Testis (tissue), 2 donors: Measurements from ENCODE around the gene RTN4RL1.

ENCODE experiments used
- POLR2A ChIP-seq: fragments of 450-650 bp; IDR thresholded peaks from one replicate; pipeline ENCODE4 v1.6.1; 2017; ENCODE audit warnings: antibody characterized with exemption, mild to moderate bottlenecking, moderate library complexity
- TF ChIP-seq, protein P1 (sequence below), 3 experiments: fragments of 450-650 bp in 2 of 3; fragments of 200-600 bp in 1 of 3; sonication (generic) in 1 of 3; IDR thresholded peaks; one replicate each; pipeline ENCODE4 v1.5.1; 2016 to 2019; ENCODE audit warnings: antibody characterized with exemption in 3 of 3, mild to moderate bottlenecking in 2 of 3, moderate library complexity in 1 of 3

DNA sequence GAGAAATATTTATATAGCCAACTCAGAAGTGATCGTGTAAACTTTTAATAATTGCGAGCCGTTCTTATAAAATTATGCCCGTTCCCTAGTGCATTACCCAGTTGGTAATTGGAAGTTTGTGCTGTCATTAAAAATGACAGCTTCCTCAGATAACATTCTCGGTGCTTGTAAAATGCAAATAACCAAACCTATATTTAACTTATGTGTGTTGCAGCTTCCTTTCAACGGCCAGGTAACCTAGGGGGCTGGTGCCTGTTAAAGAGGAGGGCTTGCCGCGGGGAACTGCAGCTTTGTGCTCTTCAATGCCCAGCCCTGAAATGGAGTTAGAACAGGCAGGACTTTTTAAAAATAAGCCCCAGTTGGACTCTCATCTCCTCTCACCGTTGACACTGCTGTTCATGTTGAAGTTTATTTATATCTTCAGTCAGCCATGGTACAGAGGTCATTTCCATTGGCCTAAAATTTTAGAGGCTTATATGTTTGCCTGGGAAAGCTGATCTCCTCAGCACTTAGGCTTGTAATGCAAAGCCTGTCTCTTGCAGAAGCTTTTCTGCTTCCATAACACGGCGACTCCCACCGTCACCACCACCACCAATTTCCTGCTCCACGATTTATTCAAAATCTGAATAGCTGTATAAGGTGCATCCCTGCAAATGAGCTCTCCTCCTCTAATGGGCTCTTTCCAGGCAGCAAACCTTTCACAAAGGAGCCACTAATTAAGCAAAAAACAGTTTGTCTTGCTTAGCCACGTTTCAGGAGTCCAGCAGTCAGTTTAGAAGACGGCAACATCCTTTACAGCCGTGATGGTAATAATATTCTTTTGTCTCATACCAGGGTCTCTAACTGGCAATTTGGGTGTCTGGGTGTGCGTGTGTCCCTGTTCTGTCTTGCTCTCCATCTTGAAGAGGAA, 120.6 kb downstream of the RTN4RL1 start:
- TF ChIP-seq, protein P1, sequence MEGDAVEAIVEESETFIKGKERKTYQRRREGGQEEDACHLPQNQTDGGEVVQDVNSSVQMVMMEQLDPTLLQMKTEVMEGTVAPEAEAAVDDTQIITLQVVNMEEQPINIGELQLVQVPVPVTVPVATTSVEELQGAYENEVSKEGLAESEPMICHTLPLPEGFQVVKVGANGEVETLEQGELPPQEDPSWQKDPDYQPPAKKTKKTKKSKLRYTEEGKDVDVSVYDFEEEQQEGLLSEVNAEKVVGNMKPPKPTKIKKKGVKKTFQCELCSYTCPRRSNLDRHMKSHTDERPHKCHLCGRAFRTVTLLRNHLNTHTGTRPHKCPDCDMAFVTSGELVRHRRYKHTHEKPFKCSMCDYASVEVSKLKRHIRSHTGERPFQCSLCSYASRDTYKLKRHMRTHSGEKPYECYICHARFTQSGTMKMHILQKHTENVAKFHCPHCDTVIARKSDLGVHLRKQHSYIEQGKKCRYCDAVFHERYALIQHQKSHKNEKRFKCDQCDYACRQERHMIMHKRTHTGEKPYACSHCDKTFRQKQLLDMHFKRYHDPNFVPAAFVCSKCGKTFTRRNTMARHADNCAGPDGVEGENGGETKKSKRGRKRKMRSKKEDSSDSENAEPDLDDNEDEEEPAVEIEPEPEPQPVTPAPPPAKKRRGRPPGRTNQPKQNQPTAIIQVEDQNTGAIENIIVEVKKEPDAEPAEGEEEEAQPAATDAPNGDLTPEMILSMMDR (IDR thresholded peaks at IDR 0.05): no peak
- no peak for TF ChIP-seq POLR2A
